ENCODE measurements around the gene YJEFN3.

DNA sequence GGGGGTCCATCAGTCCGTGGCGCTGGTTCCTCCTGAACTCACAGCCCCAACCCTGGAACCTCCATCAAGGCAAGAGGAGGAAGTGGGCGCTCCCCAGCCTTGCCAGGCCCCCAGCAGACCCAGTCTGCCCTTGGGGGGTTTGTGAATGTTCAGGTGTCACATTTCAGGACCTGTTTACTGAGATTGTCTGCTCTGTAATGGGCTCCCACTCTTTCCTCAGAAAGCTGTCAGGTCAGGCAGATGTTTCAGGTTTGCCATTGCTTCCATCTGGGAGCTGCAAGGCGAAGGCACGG, 42.8 kb upstream of the YJEFN3 start:
- TF ChIP-seq EZH2 (IDR thresholded peaks at IDR 0.05; ENCODE audit: low read depth, low read length, severe bottlenecking) (no peak), TAF1 (IDR thresholded peaks at IDR 0.05; ENCODE audit: low read depth, low read length) (no peak)

All from H1 (cell line).